Measurements from ENCODE around the gene KLF9. TPM values are rescaled to one million over a fixed set of nuclear protein-coding genes. Genes with fewer than 3 reads are reported as not detected.

The KLF9 gene
- total RNA-seq, 1 experiment from 2014 or later = 0.34 TPM

- Histone ChIP-seq H3K27ac (ENCODE audit: low read depth, low read length, poor library complexity, severe bottlenecking) (no peak overlapping the region), H3K27me3 (replicated peaks; ENCODE audit: insufficient read depth, low read depth, low read length, poor library complexity) (no peaks in the 10 kb centered on the region), H3K9me3 (ENCODE audit: low read depth, low read length, poor library complexity, severe bottlenecking) (no peaks in the 10 kb centered on the region), H3K36me3 (ENCODE audit: insufficient read depth, low read length, poor library complexity, severe bottlenecking) (peaks cover 23% of the 10 kb centered on the region), H3K4me3 (ENCODE audit: low read depth, low read length, poor library complexity, severe bottlenecking) (no peak overlapping the region), H3K4me1 (ENCODE audit: insufficient read depth, low read length, poor library complexity, severe bottlenecking) (no peaks in the 10 kb centered on the region)
- ChIA-PET POLR2A (ENCODE audit: low non-redundant PET) (no interaction called here), CTCF (no interaction called here)
- BruUV-seq (replicated peaks) = no TSS peak
- DNase-seq (ENCODE audit: low spot score) = no peak
- intact Hi-C loops (cut with micrococcal nuclease; ENCODE audit: unreplicated experiment) = no loop called here
- TF ChIP-seq, protein P1, sequence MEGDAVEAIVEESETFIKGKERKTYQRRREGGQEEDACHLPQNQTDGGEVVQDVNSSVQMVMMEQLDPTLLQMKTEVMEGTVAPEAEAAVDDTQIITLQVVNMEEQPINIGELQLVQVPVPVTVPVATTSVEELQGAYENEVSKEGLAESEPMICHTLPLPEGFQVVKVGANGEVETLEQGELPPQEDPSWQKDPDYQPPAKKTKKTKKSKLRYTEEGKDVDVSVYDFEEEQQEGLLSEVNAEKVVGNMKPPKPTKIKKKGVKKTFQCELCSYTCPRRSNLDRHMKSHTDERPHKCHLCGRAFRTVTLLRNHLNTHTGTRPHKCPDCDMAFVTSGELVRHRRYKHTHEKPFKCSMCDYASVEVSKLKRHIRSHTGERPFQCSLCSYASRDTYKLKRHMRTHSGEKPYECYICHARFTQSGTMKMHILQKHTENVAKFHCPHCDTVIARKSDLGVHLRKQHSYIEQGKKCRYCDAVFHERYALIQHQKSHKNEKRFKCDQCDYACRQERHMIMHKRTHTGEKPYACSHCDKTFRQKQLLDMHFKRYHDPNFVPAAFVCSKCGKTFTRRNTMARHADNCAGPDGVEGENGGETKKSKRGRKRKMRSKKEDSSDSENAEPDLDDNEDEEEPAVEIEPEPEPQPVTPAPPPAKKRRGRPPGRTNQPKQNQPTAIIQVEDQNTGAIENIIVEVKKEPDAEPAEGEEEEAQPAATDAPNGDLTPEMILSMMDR (conservative IDR thresholded peaks at IDR 0.05; ENCODE audit: low read depth, low read length) = no peak
- TF ChIP-seq EZH2 (IDR thresholded peaks at IDR 0.05; ENCODE audit: borderline replicate concordance, low read depth, low read length, poor library complexity, severe bottlenecking) = no peak
These were observed 67.4 kb downstream of the KLF9 start for GRCh38 chr9:70347046-70347445.

DNA sequence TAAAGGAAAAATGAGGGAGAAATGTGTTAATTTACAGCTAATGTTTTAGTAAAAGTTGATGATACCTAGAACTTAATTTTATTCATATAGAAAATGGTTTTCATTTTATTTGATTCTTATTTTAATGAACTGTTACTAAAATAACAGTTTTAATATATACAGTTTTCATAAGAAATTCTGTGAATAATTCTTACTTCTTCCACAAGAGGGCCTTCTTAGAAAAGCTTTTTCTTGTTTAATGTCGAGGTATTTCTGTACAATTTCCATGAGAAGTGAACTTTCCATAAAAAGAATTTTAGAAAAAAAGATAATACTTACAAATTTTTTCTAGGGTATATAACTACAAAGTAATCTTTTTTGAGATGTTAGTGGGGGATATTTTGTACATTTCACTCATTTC lies 73.9 kb downstream of the KLF9 start:
- H3K4me1 ChIP-seq (ENCODE audit: insufficient read depth, low read length, poor library complexity, severe bottlenecking) = no peaks in the 10 kb centered on the region
- ChIA-PET CTCF (interaction anchor here (1.1 to 2.8 kb wide), 2 partner anchors 144 to 262 kb away, joined by 3 to 20 read pairs; no protein-coding TSS in a partner anchor), POLR2A (ENCODE audit: low non-redundant PET) (no interaction called here)
- H3K27me3 ChIP-seq (replicated peaks; ENCODE audit: insufficient read depth, low read depth, low read length, poor library complexity) = no peaks in the 10 kb centered on the region
- H3K9me3 ChIP-seq (ENCODE audit: low read depth, low read length, poor library complexity, severe bottlenecking) = no peaks in the 10 kb centered on the region
- peaks cover 3% of the 10 kb centered on the region for H3K36me3 ChIP-seq (ENCODE audit: insufficient read depth, low read length, poor library complexity, severe bottlenecking)
- no TSS peak for BruUV-seq (replicated peaks)
- DNase-seq (ENCODE audit: low spot score) = peak; percentile 37
- H3K27ac ChIP-seq (ENCODE audit: low read depth, low read length, poor library complexity, severe bottlenecking) = no peak overlapping the region
- H3K4me3 ChIP-seq (ENCODE audit: low read depth, low read length, poor library complexity, severe bottlenecking) = no peak overlapping the region
- TF ChIP-seq EZH2 (IDR thresholded peaks at IDR 0.05; ENCODE audit: borderline replicate concordance, low read depth, low read length, poor library complexity, severe bottlenecking) = no peak
- TF ChIP-seq, protein P1 (conservative IDR thresholded peaks at IDR 0.05; ENCODE audit: low read depth, low read length) = peak; percentile 59; the same call in 1 of the 2 replicates
- intact Hi-C loops (cut with micrococcal nuclease; ENCODE audit: unreplicated experiment) = loop anchor here (1.0 to 5.0 kb wide), 2 partner anchors 142 to 262 kb away; no protein-coding TSS in a partner anchor

Other genes starting within 250 kb of the KLF9 start
- gene SMC5, start 155.7 kb downstream of the KLF9 start, total RNA-seq (2021) = 26.4 and 26.5 TPM in 2 replicates